Trophoblast cell (in vitro differentiated cells and primary cell): ENCODE data around the gene GRK6.
A peak's percentile ranks its signal among the peaks of the same experiment; 100 is the strongest.

Experiments used
- DNase-seq, 2 donors: peaks; one replicate each; pipeline ENCODE4 v3.0.0-alpha.2; 2016
- H2AFZ ChIP-seq: 2 replicates; pipeline ENCODE4 v1.6.1; 2013; ENCODE audit warnings: low read length, moderate library complexity, mild to moderate bottlenecking; ENCODE audit not compliant: insufficient read depth, poor library complexity
- H2AK5ac ChIP-seq: 2 replicates; pipeline ENCODE4 v1.6.1; 2013; ENCODE audit warnings: mild to moderate bottlenecking, low read length
- H2BK120ac ChIP-seq: 2 replicates; pipeline ENCODE4 v1.6.1; 2013; ENCODE audit warnings: low read length, mild to moderate bottlenecking, moderate library complexity; ENCODE audit not compliant: insufficient read depth, poor library complexity
- H2BK12ac ChIP-seq: 2 replicates; pipeline ENCODE4 v1.6.1; 2013; ENCODE audit warnings: mild to moderate bottlenecking, low read length, moderate library complexity
- H2BK5ac ChIP-seq: 2 replicates; pipeline ENCODE4 v1.6.1; 2013; ENCODE audit warnings: low read length, low read depth, moderate library complexity, mild to moderate bottlenecking; ENCODE audit not compliant: poor library complexity
- H3K14ac ChIP-seq: 2 replicates; pipeline ENCODE4 v1.6.1; 2013; ENCODE audit warnings: mild to moderate bottlenecking, low read length
- H3K18ac ChIP-seq: 2 replicates; pipeline ENCODE4 v1.6.1; 2013; ENCODE audit warnings: mild to moderate bottlenecking, low read length
- H3K23ac ChIP-seq: 2 replicates; pipeline ENCODE4 v1.6.1; 2013; ENCODE audit warnings: low read length
- H3K27ac ChIP-seq: 2 replicates; pipeline ENCODE4 v1.5.1; 2013; ENCODE audit warnings: low read depth, mild to moderate bottlenecking, inconsistent platforms, low read length, moderate library complexity
- H3K27me3 ChIP-seq: 2 replicates; pipeline ENCODE4 v1.6.1; 2013; ENCODE audit warnings: inconsistent platforms, mild to moderate bottlenecking, low read length, moderate library complexity; ENCODE audit not compliant: insufficient read depth
- H3K36me3 ChIP-seq, 2 experiments: 1 replicate in 1 of 2; 2 replicates in 1 of 2; pipeline ENCODE4 v1.6.1; 2013; ENCODE audit warnings: low read length in 2 of 2, mild to moderate bottlenecking in 2 of 2, moderate library complexity in 1 of 2; ENCODE audit not compliant: insufficient read depth in 2 of 2, control insufficient read depth in 1 of 2
- H3K4ac ChIP-seq: 2 replicates; pipeline ENCODE4 v1.6.1; 2013; ENCODE audit warnings: low read depth, mild to moderate bottlenecking, low read length, moderate library complexity
- H3K4me1 ChIP-seq, 2 experiments: 1 replicate in 1 of 2; 2 replicates in 1 of 2; pipeline ENCODE4 v1.6.1; 2013; ENCODE audit warnings: low read length in 2 of 2, mild to moderate bottlenecking in 2 of 2, moderate library complexity in 1 of 2; ENCODE audit not compliant: insufficient read depth in 2 of 2, control insufficient read depth in 1 of 2
- H3K4me2 ChIP-seq: 2 replicates; pipeline ENCODE4 v1.6.1; 2013; ENCODE audit warnings: inconsistent platforms, mild to moderate bottlenecking, low read length, moderate library complexity
- H3K4me3 ChIP-seq: 2 replicates; pipeline ENCODE4 v1.5.1; 2013; ENCODE audit warnings: mild to moderate bottlenecking, low read depth, low read length, inconsistent platforms
- H3K79me1 ChIP-seq: one replicate; pipeline ENCODE4 v1.6.1; 2013; ENCODE audit warnings: low read length
- H3K79me2 ChIP-seq: 2 replicates; pipeline ENCODE4 v1.6.1; 2013; ENCODE audit warnings: low read length, mild to moderate bottlenecking; ENCODE audit not compliant: control insufficient read depth, insufficient read depth, poor library complexity
- H3K9ac ChIP-seq: 2 replicates; pipeline ENCODE4 v1.6.1; 2013; ENCODE audit warnings: mild to moderate bottlenecking, low read length
- H3K9me3 ChIP-seq: 2 replicates; pipeline ENCODE4 v1.6.1; 2013; ENCODE audit warnings: low read depth, mild to moderate bottlenecking, control low read depth, inconsistent platforms, low read length; ENCODE audit not compliant: insufficient read depth
- H4K12ac ChIP-seq: 2 replicates; pipeline ENCODE4 v1.6.1; 2013; ENCODE audit warnings: low read depth, mild to moderate bottlenecking, low read length, moderate library complexity
- H4K8ac ChIP-seq: 2 replicates; pipeline ENCODE4 v1.6.1; 2013; ENCODE audit warnings: low read depth, mild to moderate bottlenecking, low read length, moderate library complexity
- H4K91ac ChIP-seq: one replicate; pipeline ENCODE4 v1.6.1; 2013; ENCODE audit warnings: low read depth, mild to moderate bottlenecking, low read length, moderate library complexity
- WGBS: extraction: QIAGEN DNeasy Blood & Tissue Kit; methylation state at CpG from one replicate; pipeline ENCODE4 v1.1.7; 2013; ENCODE audit warnings: missing lambda C conversion rate; ENCODE audit not compliant: insufficient read length, insufficient coverage; ENCODE audit errors: extremely low coverage; 5-methylcytosine and 5-hydroxymethylcytosine counted together

GRK6 gene

DNA sequence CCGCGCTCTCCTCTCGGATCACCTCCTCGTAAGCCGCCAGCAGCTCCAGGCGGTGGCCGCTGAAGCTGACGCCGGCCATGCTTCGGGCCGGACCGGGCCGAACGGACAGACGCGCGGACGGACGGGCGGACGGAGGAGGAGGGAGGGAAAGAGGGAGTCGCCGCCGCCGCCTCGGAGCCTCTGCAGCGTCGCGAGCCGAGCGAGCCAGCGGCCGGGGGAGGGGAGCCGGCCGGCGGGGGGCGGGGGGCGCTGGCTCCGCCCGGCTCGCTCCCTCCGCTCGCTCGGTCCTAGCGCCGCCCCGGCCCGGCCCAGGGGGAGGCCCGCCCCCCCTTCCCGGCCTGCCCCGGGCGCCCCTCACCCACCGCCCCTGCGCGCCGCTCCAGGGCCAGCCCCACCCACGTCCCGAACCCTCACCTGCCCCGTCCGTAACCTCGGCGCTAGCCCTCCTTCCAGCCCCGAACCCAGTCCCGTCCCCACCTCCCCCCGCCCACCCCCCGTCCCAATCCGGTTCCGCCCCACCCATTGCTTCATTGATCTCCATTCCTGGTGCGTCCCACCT lies 47.0 kb downstream of the GRK6 start, which contains the start of gene DBN1:
TSS of gene DBN1 (minus strand) at position 192 of the 559 bp plus-strand sequence. CDS start at position 79, 113 bp downstream.
- Histone ChIP-seq H2BK5ac (peak within 1 kb of the TSS; percentile 86), H2BK120ac (peak within 1 kb of the TSS; percentile 66), H3K9me3 (peaks cover 2% of the 10 kb centered on the region), H3K4me1 (peaks cover 31 to 36% of the 10 kb centered on the region in 2 experiments), H3K18ac (peak within 1 kb of the TSS; percentile 95), H3K14ac (peak within 1 kb of the TSS; percentile 96), H3K79me2 (peaks cover 27% of the 10 kb centered on the region), H3K27ac (peak within 1 kb of the TSS; percentile 80), H2AFZ (peak within 1 kb of the TSS; percentile 40), H3K4ac (peak within 1 kb of the TSS; percentile 99), H2AK5ac (peak within 1 kb of the TSS; percentile 94), H3K23ac (no peak within 1 kb of the TSS), H4K12ac (peak within 1 kb of the TSS; percentile 74), H3K27me3 (no peaks in the 10 kb centered on the region), H4K8ac (peak within 1 kb of the TSS; percentile 73), H3K4me3 (peak within 1 kb of the TSS; percentile 92), H3K9ac (peak within 1 kb of the TSS; percentile 86), H3K36me3 (peaks cover 30 to 35% of the 10 kb centered on the region in 2 experiments), H3K4me2 (peak within 1 kb of the TSS; percentile 64), H3K79me1 (peaks cover 13% of the 10 kb centered on the region), H4K91ac (peak within 1 kb of the TSS; percentile 97), H2BK12ac (peak within 1 kb of the TSS; percentile 54)
- WGBS, result no CpG with 5 or more reads among the region's 69 CpGs
- DNase-seq, result peak in 1 of 2 donors; percentile 27

DNA sequence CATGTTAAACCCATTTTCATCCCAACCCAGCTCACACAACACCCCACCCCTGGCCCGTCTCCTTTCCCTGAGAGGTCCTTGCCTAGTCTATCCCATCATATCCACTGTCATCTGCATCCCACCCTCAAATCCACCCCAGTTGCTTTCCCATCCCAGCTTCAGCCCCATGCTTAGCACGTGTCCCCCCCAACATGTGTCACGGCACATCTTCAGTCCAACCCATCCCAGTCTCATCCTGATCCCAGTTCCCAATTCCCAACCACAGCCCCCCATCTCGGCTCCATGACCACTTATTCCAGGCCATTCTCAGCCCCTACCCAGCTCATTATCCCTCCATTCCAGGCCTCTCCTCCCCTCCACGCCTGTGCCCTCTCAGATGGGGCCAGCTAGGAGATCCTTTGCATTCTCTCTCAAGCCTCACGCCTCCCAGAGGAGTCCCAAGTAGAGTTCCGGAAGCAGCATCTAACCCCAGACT lies 47.6 kb downstream of the GRK6 start:
- Histone ChIP-seq H3K27me3 (no peaks in the 10 kb centered on the region), H3K79me1 (peaks cover 13% of the 10 kb centered on the region), H2BK120ac (no peak overlapping the region), H3K9ac (no peak overlapping the region), H3K79me2 (peaks cover 27% of the 10 kb centered on the region), H2BK12ac (peak overlapping the region; percentile 37), H3K23ac (no peak overlapping the region), H3K4ac (no peak overlapping the region), H3K36me3 (peaks cover 25 to 30% of the 10 kb centered on the region in 2 experiments), H4K91ac (peak overlapping the region; percentile 16), H3K4me3 (peak overlapping the region; percentile 13), H4K12ac (peak overlapping the region; percentile 5), H3K9me3 (peaks cover 2% of the 10 kb centered on the region), H4K8ac (peak overlapping the region; percentile 45), H2AK5ac (peak overlapping the region; percentile 31), H3K4me2 (peak overlapping the region; percentile 51), H3K27ac (no peak overlapping the region), H2BK5ac (no peak overlapping the region), H3K14ac (no peak overlapping the region), H3K18ac (no peak overlapping the region), H2AFZ (no peak overlapping the region), H3K4me1 (peaks cover 31 to 33% of the 10 kb centered on the region in 2 experiments)
- no CpG with 5 or more reads among the region's 7 CpGs for WGBS
- DNase-seq, result no peak

DNA sequence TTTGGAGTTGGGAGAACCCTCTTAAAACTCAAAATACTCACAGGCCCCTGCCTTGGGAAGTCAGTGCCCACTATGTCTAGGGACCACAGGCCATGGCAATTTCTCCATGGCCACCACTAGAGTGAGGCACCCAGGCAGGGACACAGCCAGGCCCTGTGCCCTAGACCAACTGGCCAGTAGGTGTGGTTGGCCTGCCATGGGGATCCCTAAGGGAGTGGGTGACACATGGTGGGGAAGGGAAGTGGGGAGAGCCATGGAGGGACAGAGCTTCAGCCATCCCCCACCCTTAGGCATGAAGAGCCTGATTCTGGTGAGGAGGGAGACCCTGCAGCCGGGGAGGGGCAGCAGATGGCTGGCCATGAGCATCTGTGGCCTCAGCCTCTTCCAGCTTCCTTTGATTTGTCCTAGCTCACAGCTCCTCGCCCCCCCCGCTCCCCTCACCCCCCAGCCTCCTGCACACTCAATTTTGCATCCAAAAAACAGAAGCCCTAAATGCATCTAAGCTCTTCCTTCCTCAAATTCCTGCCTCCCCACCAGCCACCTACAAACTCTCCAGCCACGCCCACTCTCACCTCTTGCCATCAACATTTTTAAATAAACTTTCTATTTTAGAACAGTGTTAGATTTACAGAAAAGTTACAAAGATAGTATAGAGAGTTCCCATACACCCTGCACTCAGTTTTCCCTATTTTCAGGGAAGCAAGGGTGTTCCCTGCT lies 48.5 kb downstream of the GRK6 start:
- H3K9ac ChIP-seq, result no peak overlapping the region
- H3K4me1 ChIP-seq, result peaks cover 25 to 28% of the 10 kb centered on the region in 2 experiments
- whole genome bisulfite sequencing, result no CpG with 5 or more reads among the region's 4 CpGs
- H3K23ac ChIP-seq, result no peak overlapping the region
- H4K12ac ChIP-seq, result no peak overlapping the region
- H3K4me3 ChIP-seq, result no peak overlapping the region
- H2BK5ac ChIP-seq, result no peak overlapping the region
- no peak overlapping the region for H2AFZ ChIP-seq
- peaks cover 23 to 27% of the 10 kb centered on the region in 2 experiments for H3K36me3 ChIP-seq
- H4K8ac ChIP-seq, result no peak overlapping the region
- no peak overlapping the region for H3K27ac ChIP-seq
- H3K27me3 ChIP-seq, result no peaks in the 10 kb centered on the region
- H3K9me3 ChIP-seq, result peaks cover 2% of the 10 kb centered on the region
- peaks cover 13% of the 10 kb centered on the region for H3K79me1 ChIP-seq
- H2BK120ac ChIP-seq, result no peak overlapping the region
- no peak for DNase-seq
- no peak overlapping the region for H3K14ac ChIP-seq
- H3K4me2 ChIP-seq, result no peak overlapping the region
- no peak overlapping the region for H4K91ac ChIP-seq
- no peak overlapping the region for H2AK5ac ChIP-seq
- H3K18ac ChIP-seq, result no peak overlapping the region
- peaks cover 25% of the 10 kb centered on the region for H3K79me2 ChIP-seq
- H3K4ac ChIP-seq, result no peak overlapping the region
- H2BK12ac ChIP-seq, result no peak overlapping the region

DNA sequence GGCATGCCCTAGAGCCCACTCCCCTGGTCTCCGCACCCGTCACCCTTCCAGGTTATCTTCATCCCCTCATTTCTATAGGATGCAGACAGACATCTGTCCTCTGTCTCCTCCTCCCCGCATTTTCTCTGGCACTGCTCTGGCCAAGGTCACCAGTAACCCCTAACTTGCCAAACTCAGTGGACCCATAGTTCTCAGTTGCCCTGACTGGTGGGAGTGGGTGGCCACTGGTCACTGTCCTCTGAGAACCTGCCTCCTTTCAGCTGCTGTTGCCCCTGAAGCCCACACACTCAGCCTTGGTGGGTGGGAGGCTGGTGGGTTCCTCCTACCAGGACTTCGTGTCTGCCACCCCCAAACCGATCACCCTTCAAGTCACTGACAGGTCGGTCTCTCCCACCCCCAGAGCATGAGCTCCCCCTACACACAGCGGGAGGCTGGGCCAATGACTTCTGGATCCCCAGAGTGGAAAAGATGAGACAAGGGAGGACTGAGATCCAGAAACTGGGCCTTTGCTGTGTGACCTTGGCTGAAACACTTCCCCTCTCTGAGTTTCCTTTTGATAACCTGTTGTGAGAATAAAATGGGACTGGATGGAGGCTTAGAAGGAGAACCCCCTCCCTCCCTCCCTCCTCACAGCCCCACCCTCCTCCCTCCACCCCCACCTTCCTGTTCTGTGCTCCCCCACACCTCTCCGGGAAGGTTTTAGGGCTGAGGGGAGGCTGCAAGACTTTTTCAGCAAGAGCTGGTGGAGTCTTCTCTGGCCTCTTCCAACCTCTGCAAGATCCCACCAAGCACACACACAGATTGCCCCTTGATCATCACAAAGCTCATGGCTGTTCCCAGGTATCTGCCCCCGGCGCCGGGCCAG lies 49.3 kb downstream of the GRK6 start:
- peaks cover 2% of the 10 kb centered on the region for H3K9me3 ChIP-seq
- no peak overlapping the region for H3K4me3 ChIP-seq
- no peak overlapping the region for H2AFZ ChIP-seq
- no peak overlapping the region for H4K8ac ChIP-seq
- no peak overlapping the region for H3K4me2 ChIP-seq
- no peak overlapping the region for H3K18ac ChIP-seq
- no peak overlapping the region for H4K91ac ChIP-seq
- peaks cover 10% of the 10 kb centered on the region for H3K79me1 ChIP-seq
- H3K27me3 ChIP-seq, result no peaks in the 10 kb centered on the region
- no peak overlapping the region for H3K27ac ChIP-seq
- no CpG with 5 or more reads among the region's 11 CpGs for WGBS
- no peak overlapping the region for H4K12ac ChIP-seq
- no peak for DNase-seq
- H2BK120ac ChIP-seq, result no peak overlapping the region
- no peak overlapping the region for H2BK12ac ChIP-seq
- H3K79me2 ChIP-seq, result peaks cover 19% of the 10 kb centered on the region
- no peak overlapping the region for H3K9ac ChIP-seq
- H3K36me3 ChIP-seq, result peaks cover 15 to 19% of the 10 kb centered on the region in 2 experiments
- H2BK5ac ChIP-seq, result no peak overlapping the region
- H3K23ac ChIP-seq, result no peak overlapping the region
- H2AK5ac ChIP-seq, result no peak overlapping the region
- H3K14ac ChIP-seq, result no peak overlapping the region
- peaks cover 17 to 20% of the 10 kb centered on the region in 2 experiments for H3K4me1 ChIP-seq
- no peak overlapping the region for H3K4ac ChIP-seq
